ENCODE results near the gene SLC35F4. TPM values are rescaled to one million over a fixed set of nuclear protein-coding genes. Genes with fewer than 3 reads are reported as not detected.

Gene SLC35F4
- polyA plus RNA-seq, 1 donor = 0.09 TPM

- DNase-seq = no peak
- Histone ChIP-seq H3K27me3 (ENCODE audit: control insufficient read depth, insufficient read depth, low read length) (no peaks in the 10 kb centered on the region), H3K9me3 (ENCODE audit: control insufficient read depth, low read depth, low read length) (no peaks in the 10 kb centered on the region), H3K4me3 (ENCODE audit: low read length) (no peak overlapping the region), H3K27ac (ENCODE audit: low read length) (no peak overlapping the region), H3K36me3 (ENCODE audit: control insufficient read depth, insufficient read depth, low read length) (no peaks in the 10 kb centered on the region), H3K4me1 (ENCODE audit: control insufficient read depth, insufficient read depth, low read length) (no peaks in the 10 kb centered on the region)
- 38% methylated on average over 1 of the region's 1 CpG for WGBS (ENCODE audit: insufficient coverage, low lambda C conversion rate)
Measured at GRCh38 chr14:57809808-57810207, 56.1 kb downstream of the SLC35F4 start.

- Histone ChIP-seq H3K36me3 (ENCODE audit: control insufficient read depth, insufficient read depth, low read length) (no peaks in the 10 kb centered on the region), H3K9me3 (ENCODE audit: control insufficient read depth, low read depth, low read length) (no peaks in the 10 kb centered on the region), H3K4me1 (ENCODE audit: control insufficient read depth, insufficient read depth, low read length) (no peaks in the 10 kb centered on the region), H3K27ac (ENCODE audit: low read length) (no peak overlapping the region), H3K4me3 (ENCODE audit: low read length) (no peak overlapping the region), H3K27me3 (ENCODE audit: control insufficient read depth, insufficient read depth, low read length) (no peaks in the 10 kb centered on the region)
- WGBS (ENCODE audit: insufficient coverage, low lambda C conversion rate) = 20% methylated on average over 1 of the region's 2 CpGs
- no peak for DNase-seq
Measured at GRCh38 chr14:57797160-57797559, 68.7 kb downstream of the SLC35F4 start.

GRCh38 chr14:57796556-57796955, 69.3 kb downstream of the SLC35F4 start:
- H3K27me3 ChIP-seq (ENCODE audit: control insufficient read depth, insufficient read depth, low read length) = no peaks in the 10 kb centered on the region
- H3K4me3 ChIP-seq (ENCODE audit: low read length) = no peak overlapping the region
- no peak for DNase-seq
- H3K27ac ChIP-seq (ENCODE audit: low read length) = no peak overlapping the region
- no peaks in the 10 kb centered on the region for H3K36me3 ChIP-seq (ENCODE audit: control insufficient read depth, insufficient read depth, low read length)
- H3K9me3 ChIP-seq (ENCODE audit: control insufficient read depth, low read depth, low read length) = no peaks in the 10 kb centered on the region
- no peaks in the 10 kb centered on the region for H3K4me1 ChIP-seq (ENCODE audit: control insufficient read depth, insufficient read depth, low read length)

GRCh38 chr14:57785058-57785457, 80.8 kb downstream of the SLC35F4 start:
- H3K36me3 ChIP-seq (ENCODE audit: control insufficient read depth, insufficient read depth, low read length) = no peaks in the 10 kb centered on the region
- H3K9me3 ChIP-seq (ENCODE audit: control insufficient read depth, low read depth, low read length) = no peaks in the 10 kb centered on the region
- H3K4me3 ChIP-seq (ENCODE audit: low read length) = no peak overlapping the region
- no peak for DNase-seq
- no peaks in the 10 kb centered on the region for H3K4me1 ChIP-seq (ENCODE audit: control insufficient read depth, insufficient read depth, low read length)
- WGBS (ENCODE audit: insufficient coverage, low lambda C conversion rate) = no CpG with 5 or more reads among the region's 3 CpGs
- no peak overlapping the region for H3K27ac ChIP-seq (ENCODE audit: low read length)
- no peaks in the 10 kb centered on the region for H3K27me3 ChIP-seq (ENCODE audit: control insufficient read depth, insufficient read depth, low read length)

GRCh38 chr14:57771801-57772200, 94.1 kb downstream of the SLC35F4 start:
- H3K27ac ChIP-seq (ENCODE audit: low read length) = no peak overlapping the region
- WGBS (ENCODE audit: insufficient coverage, low lambda C conversion rate) = 100% methylated on average over 2 of the region's 4 CpGs
- DNase-seq = no peak
- H3K9me3 ChIP-seq (ENCODE audit: control insufficient read depth, low read depth, low read length) = no peaks in the 10 kb centered on the region
- no peaks in the 10 kb centered on the region for H3K4me1 ChIP-seq (ENCODE audit: control insufficient read depth, insufficient read depth, low read length)
- H3K4me3 ChIP-seq (ENCODE audit: low read length) = no peak overlapping the region
- no peaks in the 10 kb centered on the region for H3K36me3 ChIP-seq (ENCODE audit: control insufficient read depth, insufficient read depth, low read length)
- H3K27me3 ChIP-seq (ENCODE audit: control insufficient read depth, insufficient read depth, low read length) = no peaks in the 10 kb centered on the region

GRCh38 chr14:57769863-57770523, 95.9 kb downstream of the SLC35F4 start:
- H3K4me1 ChIP-seq (ENCODE audit: control insufficient read depth, insufficient read depth, low read length) = no peaks in the 10 kb centered on the region
- DNase-seq = no peak
- no peaks in the 10 kb centered on the region for H3K36me3 ChIP-seq (ENCODE audit: control insufficient read depth, insufficient read depth, low read length)
- WGBS (ENCODE audit: insufficient coverage, low lambda C conversion rate) = 40% methylated on average over 1 of the region's 5 CpGs
- no peaks in the 10 kb centered on the region for H3K27me3 ChIP-seq (ENCODE audit: control insufficient read depth, insufficient read depth, low read length)
- H3K4me3 ChIP-seq (ENCODE audit: low read length) = no peak overlapping the region
- no peaks in the 10 kb centered on the region for H3K9me3 ChIP-seq (ENCODE audit: control insufficient read depth, low read depth, low read length)
- no peak overlapping the region for H3K27ac ChIP-seq (ENCODE audit: low read length)

GRCh38 chr14:57761800-57762199, 104.1 kb downstream of the SLC35F4 start:
- no peak for DNase-seq
- Histone ChIP-seq H3K27ac (ENCODE audit: low read length) (no peak overlapping the region), H3K27me3 (ENCODE audit: control insufficient read depth, insufficient read depth, low read length) (no peaks in the 10 kb centered on the region), H3K4me3 (ENCODE audit: low read length) (no peak overlapping the region), H3K36me3 (ENCODE audit: control insufficient read depth, insufficient read depth, low read length) (no peaks in the 10 kb centered on the region), H3K4me1 (ENCODE audit: control insufficient read depth, insufficient read depth, low read length) (no peaks in the 10 kb centered on the region), H3K9me3 (ENCODE audit: control insufficient read depth, low read depth, low read length) (no peaks in the 10 kb centered on the region)
- 67% methylated on average over 1 of the region's 2 CpGs for WGBS (ENCODE audit: insufficient coverage, low lambda C conversion rate)

GRCh38 chr14:57760896-57761295, 105.0 kb downstream of the SLC35F4 start:
- WGBS (ENCODE audit: insufficient coverage, low lambda C conversion rate) = 100% methylated on average over 2 of the region's 2 CpGs
- no peaks in the 10 kb centered on the region for H3K27me3 ChIP-seq (ENCODE audit: control insufficient read depth, insufficient read depth, low read length)
- no peak overlapping the region for H3K27ac ChIP-seq (ENCODE audit: low read length)
- H3K4me3 ChIP-seq (ENCODE audit: low read length) = no peak overlapping the region
- no peaks in the 10 kb centered on the region for H3K4me1 ChIP-seq (ENCODE audit: control insufficient read depth, insufficient read depth, low read length)
- H3K36me3 ChIP-seq (ENCODE audit: control insufficient read depth, insufficient read depth, low read length) = no peaks in the 10 kb centered on the region
- DNase-seq = no peak
- H3K9me3 ChIP-seq (ENCODE audit: control insufficient read depth, low read depth, low read length) = no peaks in the 10 kb centered on the region

- Histone ChIP-seq H3K4me1 (ENCODE audit: control insufficient read depth, insufficient read depth, low read length) (no peaks in the 10 kb centered on the region), H3K36me3 (ENCODE audit: control insufficient read depth, insufficient read depth, low read length) (no peaks in the 10 kb centered on the region), H3K9me3 (ENCODE audit: control insufficient read depth, low read depth, low read length) (no peaks in the 10 kb centered on the region), H3K27me3 (ENCODE audit: control insufficient read depth, insufficient read depth, low read length) (no peaks in the 10 kb centered on the region), H3K27ac (ENCODE audit: low read length) (no peak overlapping the region), H3K4me3 (ENCODE audit: low read length) (no peak overlapping the region)
- no CpG with 5 or more reads among the region's 6 CpGs for WGBS (ENCODE audit: insufficient coverage, low lambda C conversion rate)
- DNase-seq = no peak
Measured at GRCh38 chr14:57755018-57755521, 110.8 kb downstream of the SLC35F4 start.

GRCh38 chr14:57754527-57754926, 111.4 kb downstream of the SLC35F4 start:
- no peak for DNase-seq
- Histone ChIP-seq H3K36me3 (ENCODE audit: control insufficient read depth, insufficient read depth, low read length) (no peaks in the 10 kb centered on the region), H3K27me3 (ENCODE audit: control insufficient read depth, insufficient read depth, low read length) (no peaks in the 10 kb centered on the region), H3K4me1 (ENCODE audit: control insufficient read depth, insufficient read depth, low read length) (no peaks in the 10 kb centered on the region), H3K27ac (ENCODE audit: low read length) (no peak overlapping the region), H3K4me3 (ENCODE audit: low read length) (no peak overlapping the region), H3K9me3 (ENCODE audit: control insufficient read depth, low read depth, low read length) (no peaks in the 10 kb centered on the region)
- WGBS (ENCODE audit: insufficient coverage, low lambda C conversion rate) = no CpG with 5 or more reads among the region's 5 CpGs

GRCh38 chr14:57753821-57754220, 112.1 kb downstream of the SLC35F4 start:
- Histone ChIP-seq H3K27ac (ENCODE audit: low read length) (no peak overlapping the region), H3K27me3 (ENCODE audit: control insufficient read depth, insufficient read depth, low read length) (no peaks in the 10 kb centered on the region), H3K4me1 (ENCODE audit: control insufficient read depth, insufficient read depth, low read length) (no peaks in the 10 kb centered on the region), H3K9me3 (ENCODE audit: control insufficient read depth, low read depth, low read length) (no peaks in the 10 kb centered on the region), H3K36me3 (ENCODE audit: control insufficient read depth, insufficient read depth, low read length) (no peaks in the 10 kb centered on the region), H3K4me3 (ENCODE audit: low read length) (no peak overlapping the region)
- WGBS (ENCODE audit: insufficient coverage, low lambda C conversion rate) = no CpG with 5 or more reads among the region's 4 CpGs
- no peak for DNase-seq
